ENCODE measurements around the gene NANOS3. TPM values are rescaled to one million over a fixed set of nuclear protein-coding genes. Genes with fewer than 3 reads are reported as not detected.

The NANOS3 gene
- total and polyA plus RNA-seq, 2 experiments from 2014 or later, result not detected

- TF ChIP-seq, protein P1, sequence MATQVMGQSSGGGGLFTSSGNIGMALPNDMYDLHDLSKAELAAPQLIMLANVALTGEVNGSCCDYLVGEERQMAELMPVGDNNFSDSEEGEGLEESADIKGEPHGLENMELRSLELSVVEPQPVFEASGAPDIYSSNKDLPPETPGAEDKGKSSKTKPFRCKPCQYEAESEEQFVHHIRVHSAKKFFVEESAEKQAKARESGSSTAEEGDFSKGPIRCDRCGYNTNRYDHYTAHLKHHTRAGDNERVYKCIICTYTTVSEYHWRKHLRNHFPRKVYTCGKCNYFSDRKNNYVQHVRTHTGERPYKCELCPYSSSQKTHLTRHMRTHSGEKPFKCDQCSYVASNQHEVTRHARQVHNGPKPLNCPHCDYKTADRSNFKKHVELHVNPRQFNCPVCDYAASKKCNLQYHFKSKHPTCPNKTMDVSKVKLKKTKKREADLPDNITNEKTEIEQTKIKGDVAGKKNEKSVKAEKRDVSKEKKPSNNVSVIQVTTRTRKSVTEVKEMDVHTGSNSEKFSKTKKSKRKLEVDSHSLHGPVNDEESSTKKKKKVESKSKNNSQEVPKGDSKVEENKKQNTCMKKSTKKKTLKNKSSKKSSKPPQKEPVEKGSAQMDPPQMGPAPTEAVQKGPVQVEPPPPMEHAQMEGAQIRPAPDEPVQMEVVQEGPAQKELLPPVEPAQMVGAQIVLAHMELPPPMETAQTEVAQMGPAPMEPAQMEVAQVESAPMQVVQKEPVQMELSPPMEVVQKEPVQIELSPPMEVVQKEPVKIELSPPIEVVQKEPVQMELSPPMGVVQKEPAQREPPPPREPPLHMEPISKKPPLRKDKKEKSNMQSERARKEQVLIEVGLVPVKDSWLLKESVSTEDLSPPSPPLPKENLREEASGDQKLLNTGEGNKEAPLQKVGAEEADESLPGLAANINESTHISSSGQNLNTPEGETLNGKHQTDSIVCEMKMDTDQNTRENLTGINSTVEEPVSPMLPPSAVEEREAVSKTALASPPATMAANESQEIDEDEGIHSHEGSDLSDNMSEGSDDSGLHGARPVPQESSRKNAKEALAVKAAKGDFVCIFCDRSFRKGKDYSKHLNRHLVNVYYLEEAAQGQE (IDR thresholded peaks at IDR 0.05; ENCODE audit: unreplicated experiment), result no peak
Observed at GRCh38 chr19:13923194-13923987, 46.5 kb downstream of the NANOS3 start (continued).

GRCh38 chr19:13926010-13926409, 49.1 kb downstream of the NANOS3 start:
- no peak for DNase-seq (ENCODE audit: low spot score)
- H3K4me1 Mint-ChIP-seq, result no peaks in the 10 kb centered on the region; the same call in 2 of the 3 replicates

More at GRCh38 chr19:13926010-13926409, 49.1 kb downstream of the NANOS3 start:
- Mint-ChIP-seq H3K27me3 (ENCODE audit: insufficient read depth, low read depth, poor library complexity) (peaks cover 5% of the 10 kb centered on the region), H3K27ac (no peak overlapping the region), H3K36me3 (ENCODE audit: low read depth) (peaks cover 53% of the 10 kb centered on the region), H3K9me3 (peaks cover 3% of the 10 kb centered on the region; the same call in 2 of the 3 replicates), H3K4me3 (no peak overlapping the region)
- Histone ChIP-seq H2AFZ (no peak overlapping the region), H3K4me2 (no peak overlapping the region), H3K4me3 (no peak overlapping the region), H3K9me2 (ENCODE audit: insufficient read depth) (no peaks in the 10 kb centered on the region), H3K79me2 (replicated peaks; ENCODE audit: insufficient read depth) (no peaks in the 10 kb centered on the region), H3K36me3 (ENCODE audit: insufficient read depth) (peaks cover 12% of the 10 kb centered on the region; the same call in 1 of the 2 replicates), H3K27ac (ENCODE audit: low read depth) (no peak overlapping the region), H3F3A (replicated peaks; ENCODE audit: low read depth) (no peaks in the 10 kb centered on the region), H4K20me1 (replicated peaks; ENCODE audit: insufficient read depth) (peaks cover 4% of the 10 kb centered on the region), H3K27me3 (ENCODE audit: insufficient read depth) (no peaks in the 10 kb centered on the region), H3K4me1 (ENCODE audit: insufficient read depth) (no peaks in the 10 kb centered on the region)
- ATAC-seq, result no peak
- TF ChIP-seq ZNF331 (CRISPR knock-in tag; IDR thresholded peaks at IDR 0.05; ENCODE audit: low read depth), result no peak
- TF ChIP-seq STAT1 (IDR thresholded peaks at IDR 0.05; ENCODE audit: unreplicated experiment), result no peak
- TF ChIP-seq, protein P1 (IDR thresholded peaks at IDR 0.05; ENCODE audit: unreplicated experiment), result no peak
- TF ChIP-seq EZH2 (IDR thresholded peaks at IDR 0.05; ENCODE audit: low read depth, unreplicated experiment), result no peak
- TF ChIP-seq, protein P2, sequence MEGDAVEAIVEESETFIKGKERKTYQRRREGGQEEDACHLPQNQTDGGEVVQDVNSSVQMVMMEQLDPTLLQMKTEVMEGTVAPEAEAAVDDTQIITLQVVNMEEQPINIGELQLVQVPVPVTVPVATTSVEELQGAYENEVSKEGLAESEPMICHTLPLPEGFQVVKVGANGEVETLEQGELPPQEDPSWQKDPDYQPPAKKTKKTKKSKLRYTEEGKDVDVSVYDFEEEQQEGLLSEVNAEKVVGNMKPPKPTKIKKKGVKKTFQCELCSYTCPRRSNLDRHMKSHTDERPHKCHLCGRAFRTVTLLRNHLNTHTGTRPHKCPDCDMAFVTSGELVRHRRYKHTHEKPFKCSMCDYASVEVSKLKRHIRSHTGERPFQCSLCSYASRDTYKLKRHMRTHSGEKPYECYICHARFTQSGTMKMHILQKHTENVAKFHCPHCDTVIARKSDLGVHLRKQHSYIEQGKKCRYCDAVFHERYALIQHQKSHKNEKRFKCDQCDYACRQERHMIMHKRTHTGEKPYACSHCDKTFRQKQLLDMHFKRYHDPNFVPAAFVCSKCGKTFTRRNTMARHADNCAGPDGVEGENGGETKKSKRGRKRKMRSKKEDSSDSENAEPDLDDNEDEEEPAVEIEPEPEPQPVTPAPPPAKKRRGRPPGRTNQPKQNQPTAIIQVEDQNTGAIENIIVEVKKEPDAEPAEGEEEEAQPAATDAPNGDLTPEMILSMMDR (conservative IDR thresholded peaks at IDR 0.05; ENCODE audit: low read depth in 2 of 2), result no peak
- no peak for TF ChIP-seq CREB1 (CRISPR knock-in tag; IDR thresholded peaks at IDR 0.05; ENCODE audit: low read depth)
- TF ChIP-seq EZH2phosphoT487 (IDR thresholded peaks at IDR 0.05; ENCODE audit: unreplicated experiment), result no peak
- TF ChIP-seq ETS1 (IDR thresholded peaks at IDR 0.05), result no peak
- no peak for TF ChIP-seq POLR2AphosphoS5 (IDR thresholded peaks at IDR 0.05; ENCODE audit: low read depth)
- no peak for TF ChIP-seq NANOG (IDR thresholded peaks at IDR 0.05; ENCODE audit: borderline replicate concordance)

Measured in GM23338 (cell line).